Spinal cord (tissue), 10 donors: ENCODE measurements around the gene ENPP1. TPM values are rescaled to one million over a fixed set of nuclear protein-coding genes. Genes with fewer than 3 reads are reported as not detected.
"Not testable (repeated sequence)": the region's sequence is repeated elsewhere in the genome, so short reads cannot be mapped to it uniquely, and the experiment has no call there.

ENCODE experiments used
- DNase-seq, 6 donors: peaks; one replicate each; pipeline versions ENCODE4 v3.0.0 to v3.0.0-alpha.2; 2013 to 2015; ENCODE audit warnings: low spot score in 6 of 6, low read depth in 4 of 6
- H3K27ac ChIP-seq: one replicate; pipeline ENCODE4 v1.5.1; 2013; ENCODE audit warnings: low read depth, low read length, control low read depth
- H3K27me3 ChIP-seq: one replicate; pipeline ENCODE4 v1.6.1; 2013; ENCODE audit warnings: low read length; ENCODE audit not compliant: control insufficient read depth, insufficient read depth
- H3K36me3 ChIP-seq: one replicate; pipeline ENCODE4 v1.6.1; 2013; ENCODE audit warnings: low read length; ENCODE audit not compliant: control insufficient read depth, insufficient read depth
- H3K4me1 ChIP-seq: one replicate; pipeline ENCODE4 v1.6.1; 2013; ENCODE audit warnings: low read length; ENCODE audit not compliant: control insufficient read depth, insufficient read depth
- H3K4me3 ChIP-seq: one replicate; pipeline ENCODE4 v1.5.1; 2013; ENCODE audit warnings: low read depth, low read length, control low read depth
- H3K9me3 ChIP-seq: one replicate; pipeline ENCODE4 v1.6.1; 2013; ENCODE audit warnings: low read length; ENCODE audit not compliant: control insufficient read depth, insufficient read depth
- WGBS: methylation state at CpG from one replicate; pipeline ENCODE4 v1.1.5; 2013; ENCODE audit warnings: missing lambda C conversion rate; ENCODE audit not compliant: insufficient coverage; 5-methylcytosine and 5-hydroxymethylcytosine counted together
- polyA plus RNA-seq, 2 donors: library from polyadenylated mRNA; unstranded; fragments of 120-200 nt; gene quantifications; one replicate each; pipeline ENCODE4 v1.2.1, GENCODE V29; 2013; ENCODE audit not compliant: insufficient read length in 2 of 2
- total RNA-seq, 2 donors: library from RNA; depleted of rRNA in 1 of 2; stranded (reverse); fragments of 120-200 nt in 1 of 2; fragments of >200 nt in 1 of 2; gene quantifications; one replicate each; pipeline versions ENCODE4 v1.2.3 to v1.2.4, GENCODE V29; 2013 to 2014
- donor health status: healthy.

Gene ENPP1
- total and polyA plus RNA-seq, 4 donors, result 2.1 to 10.8 (median 4.8) TPM

- no peak overlapping the region for H3K27ac ChIP-seq
- no peaks in the 10 kb centered on the region for H3K36me3 ChIP-seq
- no peak for DNase-seq
- no CpG with 5 or more reads among the region's 2 CpGs for WGBS
- H3K27me3 ChIP-seq, result no peaks in the 10 kb centered on the region
- no peaks in the 10 kb centered on the region for H3K4me1 ChIP-seq
- no peak overlapping the region for H3K4me3 ChIP-seq
- H3K9me3 ChIP-seq, result no peaks in the 10 kb centered on the region
Observed at GRCh38 chr6:131854803-131855202, 47.0 kb downstream of the ENPP1 start.

GRCh38 chr6:131858765-131859415 is 51.1 kb downstream of the ENPP1 start:
- Histone ChIP-seq H3K36me3 (no peaks in the 10 kb centered on the region), H3K4me3 (no peak overlapping the region), H3K27ac (no peak overlapping the region), H3K9me3 (no peaks in the 10 kb centered on the region), H3K27me3 (no peaks in the 10 kb centered on the region), H3K4me1 (no peaks in the 10 kb centered on the region)
- WGBS, result no CpG with 5 or more reads among the region's 2 CpGs
- DNase-seq, result peak in 3 of 6 donors; percentile 1 to 49 (median 29)

- not testable (repeated sequence) for DNase-seq, H3K27me3 ChIP-seq, H3K36me3 ChIP-seq, H3K9me3 ChIP-seq, H3K4me3 ChIP-seq, H3K4me1 ChIP-seq, H3K27ac ChIP-seq
- WGBS, result 100% methylated on average over 2 of the region's 5 CpGs
Observed at GRCh38 chr6:131859658-131860057, 51.8 kb downstream of the ENPP1 start.

GRCh38 chr6:131861381-131861780 is 53.6 kb downstream of the ENPP1 start:
- no peaks in the 10 kb centered on the region for H3K9me3 ChIP-seq
- no peak overlapping the region for H3K4me3 ChIP-seq
- no peak for DNase-seq
- no peaks in the 10 kb centered on the region for H3K36me3 ChIP-seq
- WGBS, result no CpG with 5 or more reads among the region's 1 CpG
- H3K27me3 ChIP-seq, result no peaks in the 10 kb centered on the region
- no peak overlapping the region for H3K27ac ChIP-seq
- no peaks in the 10 kb centered on the region for H3K4me1 ChIP-seq

DNA sequence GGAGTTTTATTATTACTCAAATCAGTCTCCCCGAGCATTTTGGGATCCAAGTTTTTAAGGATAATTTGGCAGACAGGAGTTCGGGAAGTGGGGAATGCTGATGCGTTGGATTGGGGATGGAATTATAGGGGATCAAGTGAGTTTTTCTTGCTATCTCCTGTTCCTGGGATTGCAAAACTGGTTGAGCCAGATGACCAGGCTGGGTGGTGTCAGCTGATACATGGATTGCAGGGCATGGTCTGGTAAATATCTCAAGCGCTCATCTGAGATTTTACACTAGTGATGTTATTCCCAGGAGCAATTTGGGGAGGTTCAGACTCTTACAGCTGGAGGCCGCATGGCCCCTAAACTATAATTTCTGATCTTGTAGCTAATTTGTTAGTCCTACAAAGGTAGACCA is 54.7 kb downstream of the ENPP1 start:
- 96% methylated on average over 4 of the region's 5 CpGs for WGBS
- H3K4me3 ChIP-seq, result no peak overlapping the region
- no peaks in the 10 kb centered on the region for H3K27me3 ChIP-seq
- no peaks in the 10 kb centered on the region for H3K4me1 ChIP-seq
- no peaks in the 10 kb centered on the region for H3K9me3 ChIP-seq
- no peak overlapping the region for H3K27ac ChIP-seq
- no peak for DNase-seq
- H3K36me3 ChIP-seq, result no peaks in the 10 kb centered on the region

DNA sequence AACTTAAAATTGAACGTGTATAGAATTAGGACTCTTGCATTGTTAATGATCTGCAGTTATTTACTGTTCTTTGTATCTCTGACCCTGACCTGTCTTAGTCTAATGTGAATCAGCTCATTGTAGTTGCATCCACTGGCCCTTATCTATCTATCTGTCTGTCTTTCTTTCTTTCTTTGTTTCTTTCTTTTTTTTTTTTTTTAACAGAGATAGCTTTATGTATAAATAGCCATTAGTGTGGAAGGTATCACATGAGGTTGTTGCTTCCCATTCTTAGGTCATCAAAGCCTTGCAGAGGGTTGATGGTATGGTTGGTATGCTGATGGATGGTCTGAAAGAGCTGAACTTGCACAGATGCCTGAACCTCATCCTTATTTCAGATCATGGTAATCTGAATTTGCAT is 59.9 kb downstream of the ENPP1 start:
- Histone ChIP-seq H3K27me3 (no peaks in the 10 kb centered on the region), H3K4me3 (no peak overlapping the region), H3K27ac (no peak overlapping the region), H3K9me3 (no peaks in the 10 kb centered on the region), H3K36me3 (no peaks in the 10 kb centered on the region), H3K4me1 (no peaks in the 10 kb centered on the region)
- no peak for DNase-seq
- WGBS, result no CpG with 5 or more reads among the region's 1 CpG

DNA sequence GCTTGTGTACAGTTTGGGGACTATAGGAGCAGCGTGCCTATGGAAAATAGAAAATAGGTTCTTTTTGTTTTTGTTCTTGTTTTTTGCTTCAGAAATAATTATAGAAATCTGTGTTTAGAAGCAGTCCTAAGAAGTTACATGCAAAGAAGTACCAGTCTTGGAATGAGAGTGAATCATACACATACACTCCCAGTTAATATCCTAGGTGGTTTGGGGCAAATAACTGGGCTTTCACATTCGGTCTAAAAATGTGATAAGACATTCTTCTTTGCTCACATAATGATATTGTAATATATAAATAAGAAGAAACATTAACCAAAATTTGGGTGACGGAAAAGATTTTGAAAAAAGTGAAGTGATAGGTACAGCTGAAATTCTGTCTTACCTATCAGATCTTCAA is 61.0 kb downstream of the ENPP1 start:
- no peaks in the 10 kb centered on the region for H3K4me1 ChIP-seq
- 100% methylated on average over 1 of the region's 3 CpGs for WGBS
- no peak overlapping the region for H3K27ac ChIP-seq
- no peak overlapping the region for H3K4me3 ChIP-seq
- no peaks in the 10 kb centered on the region for H3K27me3 ChIP-seq
- no peaks in the 10 kb centered on the region for H3K9me3 ChIP-seq
- no peaks in the 10 kb centered on the region for H3K36me3 ChIP-seq
- no peak for DNase-seq

DNA sequence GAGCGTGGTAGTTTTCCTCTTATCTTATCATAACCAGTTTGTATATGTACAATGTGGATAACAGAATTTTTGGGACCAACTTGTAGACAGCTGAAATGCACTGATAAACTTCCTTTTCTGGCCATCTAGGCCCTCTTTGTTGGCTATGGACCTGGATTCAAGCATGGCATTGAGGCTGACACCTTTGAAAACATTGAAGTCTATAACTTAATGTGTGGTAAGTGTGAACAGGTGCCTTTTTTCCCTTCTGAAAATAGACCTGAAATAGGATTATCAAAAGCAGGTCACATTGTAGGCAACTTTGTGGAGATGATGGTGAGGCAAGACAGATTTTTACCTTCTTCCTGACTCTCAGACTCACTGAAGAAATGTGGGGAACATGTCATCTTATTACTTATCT is 67.8 kb downstream of the ENPP1 start:
- DNase-seq, result no peak
- H3K27me3 ChIP-seq, result no peaks in the 10 kb centered on the region
- no peaks in the 10 kb centered on the region for H3K9me3 ChIP-seq
- no peak overlapping the region for H3K4me3 ChIP-seq
- WGBS, result no CpG with 5 or more reads among the region's 1 CpG
- no peak overlapping the region for H3K27ac ChIP-seq
- H3K36me3 ChIP-seq, result no peaks in the 10 kb centered on the region
- no peaks in the 10 kb centered on the region for H3K4me1 ChIP-seq

DNA sequence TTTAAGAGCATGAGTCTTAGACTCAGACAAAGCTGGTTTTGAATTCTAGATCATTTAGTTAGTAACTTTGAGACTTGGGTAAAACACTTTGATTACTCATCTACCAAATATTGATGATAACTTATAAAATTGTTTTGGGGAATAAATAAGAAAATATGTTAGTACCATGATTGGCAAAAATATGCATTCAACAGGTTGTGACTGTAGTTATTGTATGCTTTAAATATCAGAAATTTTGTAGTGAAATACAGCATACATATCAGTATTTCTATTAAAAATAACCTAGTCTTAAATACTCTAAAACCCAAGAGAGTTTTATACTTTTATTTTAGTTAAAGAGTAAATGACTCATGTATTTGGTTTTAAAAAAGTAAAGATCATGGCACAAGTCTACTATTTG is 68.7 kb downstream of the ENPP1 start:
- H3K36me3 ChIP-seq, result no peaks in the 10 kb centered on the region
- H3K27me3 ChIP-seq, result no peaks in the 10 kb centered on the region
- no peak overlapping the region for H3K4me3 ChIP-seq
- H3K4me1 ChIP-seq, result no peaks in the 10 kb centered on the region
- no peaks in the 10 kb centered on the region for H3K9me3 ChIP-seq
- H3K27ac ChIP-seq, result no peak overlapping the region
- DNase-seq, result no peak

GRCh38 chr6:131877999-131878789 is 70.4 kb downstream of the ENPP1 start:
- H3K4me1 ChIP-seq, result no peaks in the 10 kb centered on the region
- H3K36me3 ChIP-seq, result no peaks in the 10 kb centered on the region
- 100% methylated on average over 1 of the region's 4 CpGs for WGBS
- no peaks in the 10 kb centered on the region for H3K9me3 ChIP-seq
- no peak overlapping the region for H3K27ac ChIP-seq
- no peak for DNase-seq
- H3K4me3 ChIP-seq, result no peak overlapping the region
- H3K27me3 ChIP-seq, result no peaks in the 10 kb centered on the region
